GM12878 (cell line): ENCODE data around the gene IMMP2L. TPM values are rescaled to one million over a fixed set of nuclear protein-coding genes. Genes with fewer than 3 reads are reported as not detected.
"Not testable (repeated sequence)": the region's sequence is repeated elsewhere in the genome, so short reads cannot be mapped to it uniquely, and the experiment has no call there.

ENCODE experiments used
- ATAC-seq: fragments of 200-7000 bp; cut with Tn5 transposase; 3 replicates; pipeline ENCODE4 v1.9.1; 2020; ENCODE audit warnings: mild to moderate bottlenecking, moderate library complexity
- BruUV-seq: library from RNA; stranded (reverse); fragments of 400-500 nt; replicated peaks from 2 replicates; lab custom pipeline; 2021; lab: Mats Ljungman, UMichigan
- CTCF ChIA-PET: fragments of 300-600 bp; sonication (Branson Sonifier 250); formaldehyde crosslinking; extraction: SDS; loops from one replicate; lab custom pipeline; 2021; ENCODE audit warnings: inconsistent platforms; lab: Yijun Ruan, JAX
- POLR2A ChIA-PET: fragments of 350-600 bp; formaldehyde crosslinking; extraction: SDS; loops from one replicate; lab custom pipeline; 2021; ENCODE audit warnings: inconsistent platforms; lab: Charles Lee
- RAD21 ChIA-PET: fragments of 300-600 bp; sonication (Branson Sonifier 250); formaldehyde crosslinking; loops from one replicate; lab custom pipeline; 2023; ENCODE audit warnings: antibody characterized with exemption; ENCODE audit not compliant: unreplicated experiment; lab: Charles Lee
- SMC1A ChIA-PET: fragments of 300-600 bp; sonication (Branson Sonifier 250); formaldehyde crosslinking; loops from one replicate; lab custom pipeline; 2023; ENCODE audit not compliant: unreplicated experiment, uncharacterized antibody; lab: Charles Lee
- DNase-seq: peaks from one replicate; pipeline ENCODE4 v3.0.0-alpha.2; 2011; ENCODE audit warnings: low read depth, low spot score
- FAIRE-seq: peaks from 3 replicates; lab custom pipeline; 2011; peaks lifted over from hg19 to GRCh38; lab: Jason Lieb, UNC
- H2AFZ ChIP-seq: 2 replicates; pipeline ENCODE4 v1.6.0; 2011; ENCODE audit warnings: low read depth, low read length, control low read depth; ENCODE audit not compliant: control insufficient read depth
- H3K27ac ChIP-seq: 2 replicates; pipeline ENCODE4 v1.5.1; 2011; ENCODE audit warnings: control low read depth; ENCODE audit not compliant: control insufficient read depth, insufficient read depth
- H3K27me3 ChIP-seq, 2 experiments: replicated peaks in 1 of 2; 2 replicates each; pipeline versions ENCODE4 v1.6.0 to v1.6.1; 2011; ENCODE audit warnings: low read length in 1 of 2; ENCODE audit not compliant: control insufficient read depth in 2 of 2, insufficient read depth in 2 of 2
- H3K36me3 ChIP-seq, 2 experiments: 2 replicates each; pipeline ENCODE4 v1.5.1; 2011; ENCODE audit warnings: low read length in 1 of 2; ENCODE audit not compliant: control insufficient read depth in 2 of 2, insufficient read depth in 2 of 2
- H3K4me1 ChIP-seq: 2 replicates; pipeline ENCODE4 v1.6.1; 2011; ENCODE audit warnings: mild to moderate bottlenecking, low read length, moderate library complexity, mixed read lengths; ENCODE audit not compliant: control insufficient read depth, insufficient read depth
- H3K4me2 ChIP-seq: 2 replicates; pipeline ENCODE4 v1.6.0; 2011; ENCODE audit warnings: control low read depth; ENCODE audit not compliant: control insufficient read depth, insufficient read depth
- H3K4me3 ChIP-seq: fragments of 200-600 bp; sonication (generic); 2 replicates; pipeline ENCODE4 v1.5.1; 2016
- H3K79me2 ChIP-seq: 2 replicates; pipeline ENCODE4 v1.6.0; 2011; ENCODE audit warnings: low read length; ENCODE audit not compliant: control insufficient read depth, insufficient read depth
- H3K9ac ChIP-seq: 2 replicates; pipeline ENCODE4 v1.8.0; 2011; ENCODE audit warnings: low read length, control low read depth, mixed read lengths; ENCODE audit not compliant: control insufficient read depth, insufficient read depth
- H3K9me3 ChIP-seq: replicated peaks from 3 replicates; pipeline ENCODE4 v1.5.1; 2011; ENCODE audit warnings: mild to moderate bottlenecking, low read length; ENCODE audit not compliant: control insufficient read depth, insufficient read depth
- H4K20me1 ChIP-seq: 2 replicates; pipeline ENCODE4 v1.6.0; 2011; ENCODE audit not compliant: control insufficient read depth, insufficient read depth
- ATF7 ChIP-seq: fragments of 450-650 bp; IDR thresholded peaks from 2 replicates; pipeline ENCODE4 v1.6.1; 2016; ENCODE audit warnings: low read depth, mild to moderate bottlenecking
- CEBPZ ChIP-seq: fragments of 150-350 bp; IDR thresholded peaks from 2 replicates; pipeline ENCODE4 v1.6.1; 2016; ENCODE audit warnings: low read depth, low read length
- ESRRA ChIP-seq: IDR thresholded peaks from 2 replicates; pipeline ENCODE4 v1.6.1; 2012; ENCODE audit warnings: mild to moderate bottlenecking, low read length, improper control_type of control experiment
- IRF4 ChIP-seq: IDR thresholded peaks from 2 replicates; pipeline ENCODE4 v1.6.1; 2011; ENCODE audit warnings: low read depth, low read length
- SRF ChIP-seq, 2 experiments: IDR thresholded peaks; 2 replicates each; pipeline ENCODE4 v1.6.1; 2011; ENCODE audit warnings: low read depth in 2 of 2, low read length in 2 of 2, mild to moderate bottlenecking in 1 of 2, moderate library complexity in 1 of 2
- ZBTB40 ChIP-seq: fragments of 450-650 bp; IDR thresholded peaks from 2 replicates; pipeline ENCODE4 v1.6.1; 2016; ENCODE audit warnings: mild to moderate bottlenecking, moderate library complexity, borderline replicate concordance
- ZZZ3 ChIP-seq: IDR thresholded peaks from 2 replicates; pipeline ENCODE4 v1.6.1; 2011; ENCODE audit warnings: low read depth; ENCODE audit not compliant: control insufficient read depth, insufficient read length
- WGBS: methylation state at CpG from one replicate; pipeline ENCODE4 v1.1.6; 2016; ENCODE audit warnings: low lambda C conversion rate; ENCODE audit not compliant: insufficient replicate concordance, insufficient coverage; ENCODE audit errors: missing lambda C conversion rate; 5-methylcytosine and 5-hydroxymethylcytosine counted together
- in situ Hi-C: fragments of 300-500 bp; cut with MboI; formaldehyde crosslinking; loops from 9 replicates; pipeline ENCODE4 v1.14.3; 2018; ENCODE audit warnings: mixed read lengths
- intact Hi-C: fragments of 100-400 bp; cut with micrococcal nuclease; formaldehyde crosslinking; loops from one replicate; pipeline ENCODE4 v1.14.2; 2022; ENCODE audit not compliant: unreplicated experiment
- polyA plus RNA-seq, 11 experiments: library from polyadenylated mRNA; depleted of rRNA in 4 of 11; unstranded in 6 of 11; stranded (reverse) in 5 of 11; fragments of >200 nt; fragmentation: Nextera tagmentation in 4 of 11; fragmentation: Illumina TruSeq in 1 of 11; extraction: Ambion mirVana in 4 of 11; extraction: Trizol in 1 of 11; gene quantifications; 1 replicate in 1 of 11; 2 replicates in 10 of 11; pipeline versions ENCODE4 v1.2.1 to v1.2.3, GENCODE V29; 2011 to 2016; ENCODE audit warnings: inconsistent platforms in 2 of 11, missing spikeins in 2 of 11, low read depth in 1 of 11
- total RNA-seq, 4 experiments: library from RNA; depleted of rRNA in 3 of 4; stranded (reverse); fragments of >200 nt in 3 of 4; fragmentation: Illumina TruSeq in 1 of 4; extraction: Trizol in 1 of 4; gene quantifications; 2 replicates each; pipeline versions ENCODE4 v1.2.1 to v1.2.3, GENCODE V29; 2013 to 2021

IMMP2L gene
- total and polyA plus RNA-seq, 10 of the 15 experiments (the other 5 are each of a cell fraction or from before 2014, with no cell fraction given) = 12.6 to 46.3 (median 19.6) TPM

GRCh38 chr7:111470998-111471397 is 91.3 kb downstream of the IMMP2L start (continued):
- no peak for TF ChIP-seq CEBPZ
- TF ChIP-seq ZZZ3 = no peak
- no peak for TF ChIP-seq ZBTB40
- no peak for TF ChIP-seq IRF4
- TF ChIP-seq ESRRA = no peak
- no peak for TF ChIP-seq SRF (IDR thresholded peaks at IDR 0.05; ENCODE audit: low read depth in 2 of 2, low read length in 2 of 2)
- TF ChIP-seq ATF7 = no peak
- TF ChIP-seq, all 136 proteins: peak for 0

GRCh38 chr7:111469894-111470293 is 92.4 kb downstream of the IMMP2L start:
- intact Hi-C loops = not testable (repeated sequence)
- WGBS = 100% methylated on average over 1 of the region's 1 CpG

GRCh38 chr7:111465774-111466173 is 96.5 kb downstream of the IMMP2L start:
- in situ Hi-C loops, POLR2A ChIA-PET, DNase-seq, H3K36me3 ChIP-seq, H3K27me3 ChIP-seq, intact Hi-C loops, H3K4me2 ChIP-seq, SMC1A ChIA-PET, H4K20me1 ChIP-seq, H2AFZ ChIP-seq, H3K9ac ChIP-seq, H3K4me3 ChIP-seq, BruUV-seq, H3K9me3 ChIP-seq, ATAC-seq, H3K4me1 ChIP-seq, RAD21 ChIA-PET, FAIRE-seq, H3K79me2 ChIP-seq, CTCF ChIA-PET, H3K27ac ChIP-seq: not testable (repeated sequence)
- WGBS = 100% methylated on average over 3 of the region's 3 CpGs

More at GRCh38 chr7:111469894-111470293, 92.4 kb downstream of the IMMP2L start:
- H3K27me3 ChIP-seq, H3K4me3 ChIP-seq, H3K36me3 ChIP-seq, RAD21 ChIA-PET, BruUV-seq, SMC1A ChIA-PET, in situ Hi-C loops, DNase-seq, CTCF ChIA-PET, H4K20me1 ChIP-seq, H3K4me2 ChIP-seq, H3K79me2 ChIP-seq, ATAC-seq, H2AFZ ChIP-seq, H3K4me1 ChIP-seq, POLR2A ChIA-PET, H3K9me3 ChIP-seq, FAIRE-seq, H3K27ac ChIP-seq, H3K9ac ChIP-seq: not testable (repeated sequence)
